HepG2 (cell line): Measurements from ENCODE around the gene POFUT2. TPM values are rescaled to one million over a fixed set of nuclear protein-coding genes. Genes with fewer than 3 reads are reported as not detected.

ENCODE experiments used
- BRD4 ChIP-seq: sonication (generic); formaldehyde crosslinking; IDR thresholded peaks from 2 replicates; pipeline ENCODE4 v1.4.0; 2020; ENCODE audit warnings: missing genetic modification reagents
- ELF1 ChIP-seq: sonication (generic); formaldehyde crosslinking; IDR thresholded peaks from 2 replicates; pipeline ENCODE4 v1.4.0; 2020; ENCODE audit warnings: missing genetic modification reagents
- FOXC1 ChIP-seq: sonication (generic); formaldehyde crosslinking; IDR thresholded peaks from 2 replicates; pipeline ENCODE4 v1.8.0; 2022; ENCODE audit warnings: mild to moderate bottlenecking, missing genetic modification reagents, borderline replicate concordance
- HOXA5 ChIP-seq: sonication (generic); formaldehyde crosslinking; IDR thresholded peaks from 2 replicates; pipeline ENCODE4 v1.4.0; 2020; ENCODE audit warnings: missing genetic modification reagents
- HOXD1 ChIP-seq: sonication (generic); formaldehyde crosslinking; IDR thresholded peaks from 2 replicates; pipeline ENCODE4 v1.5.0; 2020; ENCODE audit warnings: missing genetic modification reagents
- MEIS2 ChIP-seq: sonication (generic); formaldehyde crosslinking; IDR thresholded peaks from 2 replicates; pipeline ENCODE4 v1.9.0; 2021; ENCODE audit warnings: mild to moderate bottlenecking, missing genetic modification reagents
- RBFOX2 ChIP-seq: fragments of 200-400 bp; formaldehyde crosslinking; IDR thresholded peaks from 2 replicates; pipeline ENCODE4 v1.6.1; 2017; ENCODE audit warnings: low read depth, mild to moderate bottlenecking, low read length
- SNRNP70 ChIP-seq: fragments of 200-400 bp; formaldehyde crosslinking; IDR thresholded peaks from 2 replicates; pipeline ENCODE4 v1.6.1; 2017; ENCODE audit warnings: mild to moderate bottlenecking, low read depth, low read length, moderate library complexity
- SUZ12 ChIP-seq: fragments of 150-350 bp; IDR thresholded peaks from 2 replicates; pipeline ENCODE4 v1.6.1; 2014; ENCODE audit warnings: low read depth, low read length
- TFDP1 ChIP-seq: IDR thresholded peaks from 2 replicates; pipeline ENCODE4 v1.6.1; 2016; ENCODE audit warnings: missing compliant biosample characterization, missing genetic modification reagents, borderline replicate concordance
- TRAFD1 ChIP-seq: sonication (generic); formaldehyde crosslinking; IDR thresholded peaks from 2 replicates; pipeline ENCODE4 v1.5.1; 2020; ENCODE audit warnings: missing genetic modification reagents, mild to moderate bottlenecking, borderline replicate concordance
- U2AF1 ChIP-seq: fragments of 200-400 bp; formaldehyde crosslinking; optimal IDR thresholded peaks from 2 replicates; pipeline ENCODE3; 2017; ENCODE audit warnings: mild to moderate bottlenecking, low read depth, low read length
- ZMAT3 ChIP-seq: sonication (generic); formaldehyde crosslinking; conservative IDR thresholded peaks from 2 replicates; pipeline ENCODE4 v1.7.0; 2021; ENCODE audit warnings: missing genetic modification reagents
- ZNF296 ChIP-seq: sonication (generic); formaldehyde crosslinking; conservative IDR thresholded peaks from 2 replicates; pipeline ENCODE4 v1.5.0; 2020; ENCODE audit warnings: mild to moderate bottlenecking, missing genetic modification reagents
- ZNF30 ChIP-seq: sonication (generic); formaldehyde crosslinking; IDR thresholded peaks from 2 replicates; pipeline ENCODE4 v1.5.0; 2020; ENCODE audit warnings: mild to moderate bottlenecking, missing genetic modification reagents
- ZNF33B ChIP-seq: sonication (generic); formaldehyde crosslinking; IDR thresholded peaks from 2 replicates; pipeline ENCODE4 v1.5.1; 2020; ENCODE audit warnings: mild to moderate bottlenecking, missing genetic modification reagents
- ZNF660 ChIP-seq: sonication (generic); formaldehyde crosslinking; IDR thresholded peaks from 2 replicates; pipeline ENCODE4 v1.5.1; 2020; ENCODE audit warnings: mild to moderate bottlenecking, low read depth, missing genetic modification reagents, borderline replicate concordance
- ZNF691 ChIP-seq: sonication (generic); formaldehyde crosslinking; IDR thresholded peaks from 2 replicates; pipeline ENCODE4 v1.4.0; 2020; ENCODE audit warnings: missing genetic modification reagents, low read depth, mild to moderate bottlenecking, borderline replicate concordance
- ZNF704 ChIP-seq: sonication (generic); formaldehyde crosslinking; IDR thresholded peaks from 2 replicates; pipeline ENCODE4 v1.8.1; 2023; ENCODE audit warnings: mild to moderate bottlenecking, inconsistent platforms, moderate library complexity, missing genetic modification reagents, borderline replicate concordance
- ZNF776 ChIP-seq: sonication (generic); formaldehyde crosslinking; IDR thresholded peaks from 2 replicates; pipeline ENCODE4 v1.4.0; 2020; ENCODE audit warnings: mild to moderate bottlenecking, missing genetic modification reagents
- ZZZ3 ChIP-seq: sonication (generic); formaldehyde crosslinking; IDR thresholded peaks from 2 replicates; pipeline ENCODE4 v1.4.0; 2020; ENCODE audit warnings: missing genetic modification reagents, mild to moderate bottlenecking, borderline replicate concordance
- polyA plus RNA-seq, 8 experiments: library from polyadenylated mRNA; depleted of rRNA in 3 of 8; stranded (reverse) in 7 of 8; unstranded in 1 of 8; fragments of >200 nt; fragmentation: Illumina TruSeq in 4 of 8; extraction: Trizol in 4 of 8; gene quantifications; 2 replicates each; pipeline versions ENCODE4 v1.2.1 to v1.2.3, GENCODE V29; 2011 to 2016; ENCODE audit warnings: low read depth in 4 of 8, missing spikeins in 1 of 8, mixed read lengths in 1 of 8; ENCODE audit not compliant: insufficient read depth in 1 of 8
- total RNA-seq, 5 experiments: library from RNA; depleted of rRNA; stranded (reverse); fragments of >200 nt; fragmentation: Illumina TruSeq; extraction: Trizol; gene quantifications; 2 replicates each; pipeline ENCODE4 v1.2.3, GENCODE V29; 2016; ENCODE audit warnings: low read depth in 1 of 5

POFUT2 gene
- total and polyA plus RNA-seq, 2 of the 13 experiments (the other 11 are each of a cell fraction or from before 2014, with no cell fraction given), result 22.8 to 24.0 TPM

- 0 out of 2 replicates have a peak, but pooled peaks have one; percentile 33 for TF ChIP-seq MEIS2 (CRISPR knock-in tag)
- TF ChIP-seq BRD4 (CRISPR knock-in tag), result peak; percentile 55; the same call in 1 of the 2 replicates
- no peak for TF ChIP-seq SUZ12
- TF ChIP-seq TFDP1, result 0 out of 2 replicates have a peak, but pooled peaks have one; percentile 21
- 0 out of 2 replicates have a peak, but pooled peaks have one; percentile 44 for TF ChIP-seq ZNF704 (CRISPR knock-in tag)
- TF ChIP-seq ZNF33B (CRISPR knock-in tag), result 0 out of 2 replicates have a peak, but pooled peaks have one; percentile 3
- TF ChIP-seq HOXA5, result peak; percentile 34; the same call in 1 of the 2 replicates
- TF ChIP-seq RBFOX2, result 0 out of 2 replicates have a peak, but pooled peaks have one; percentile 37
- TF ChIP-seq FOXC1, result 0 out of 2 replicates have a peak, but pooled peaks have one; percentile 15
- TF ChIP-seq ZNF691 (CRISPR knock-in tag), result no peak
- TF ChIP-seq SNRNP70, result no peak
- TF ChIP-seq ZNF660 (CRISPR knock-in tag), result no peak
- no peak for TF ChIP-seq ELF1 (CRISPR knock-in tag)
- no peak for TF ChIP-seq ZMAT3 (CRISPR knock-in tag)
- TF ChIP-seq ZNF30, result no peak
- no peak for TF ChIP-seq U2AF1
- no peak for TF ChIP-seq HOXD1 (CRISPR knock-in tag)
- no peak for TF ChIP-seq ZNF296 (CRISPR knock-in tag)
- no peak for TF ChIP-seq ZZZ3
- TF ChIP-seq TRAFD1, result peak; percentile 25; the same call in 1 of the 2 replicates
- 0 out of 2 replicates have a peak, but pooled peaks have one; percentile 29 for TF ChIP-seq ZNF776 (CRISPR knock-in tag)
Observed at GRCh38 chr21:45329261-45330074, 41.8 kb upstream of the POFUT2 start (continued).
